ENCODE data around the gene RHOBTB1.

Gene RHOBTB1

GRCh38 chr10:60901561-60902235 is 42.3 kb downstream of the RHOBTB1 start:
- Histone ChIP-seq H3K27ac (ENCODE audit: low read depth, low read length) (no peak overlapping the region), H4K91ac (ENCODE audit: low read depth, low read length) (no peak overlapping the region), H3K9me3 (ENCODE audit: insufficient read depth, low read depth, low read length) (peaks cover under 1% of the 10 kb centered on the region), H2BK5ac (ENCODE audit: low read depth, low read length, poor library complexity) (no peak overlapping the region), H3K23ac (ENCODE audit: low read length) (no peak overlapping the region), H3K4me1 (ENCODE audit: control insufficient read depth in 1 of 2, insufficient read depth in 2 of 2, low read length in 2 of 2) (no peaks in the 10 kb centered on the region), H3K18ac (ENCODE audit: low read length) (no peak overlapping the region), H2BK12ac (ENCODE audit: low read length) (no peak overlapping the region), H3K4me2 (ENCODE audit: low read length) (no peak overlapping the region), H3K14ac (ENCODE audit: low read length) (no peak overlapping the region), H3K79me1 (ENCODE audit: low read length) (no peaks in the 10 kb centered on the region), H3K9ac (ENCODE audit: low read length) (no peak overlapping the region), H3K4me3 (ENCODE audit: low read depth, low read length) (no peak overlapping the region), H2AK5ac (ENCODE audit: low read length) (no peak overlapping the region), H3K79me2 (ENCODE audit: control insufficient read depth, insufficient read depth, low read length, poor library complexity) (no peaks in the 10 kb centered on the region), H3K36me3 (ENCODE audit: control insufficient read depth in 1 of 2, insufficient read depth in 2 of 2, low read length in 2 of 2) (peaks cover 3 to 8% of the 10 kb centered on the region in 2 experiments), H3K4ac (ENCODE audit: low read depth, low read length) (no peak overlapping the region), H3K27me3 (ENCODE audit: insufficient read depth, low read length) (no peaks in the 10 kb centered on the region), H2BK120ac (ENCODE audit: insufficient read depth, low read length, poor library complexity) (no peak overlapping the region), H4K8ac (ENCODE audit: low read depth, low read length) (no peak overlapping the region), H4K12ac (ENCODE audit: low read depth, low read length) (no peak overlapping the region), H2AFZ (ENCODE audit: insufficient read depth, low read length, poor library complexity) (no peak overlapping the region)
- WGBS (ENCODE audit: extremely low coverage, insufficient coverage, insufficient read length) = no CpG with 5 or more reads among the region's 6 CpGs
- no peak for DNase-seq

- Histone ChIP-seq H4K12ac (ENCODE audit: low read depth, low read length) (no peak overlapping the region), H3K9ac (ENCODE audit: low read length) (no peak overlapping the region), H3K27ac (ENCODE audit: low read depth, low read length) (no peak overlapping the region), H2AFZ (ENCODE audit: insufficient read depth, low read length, poor library complexity) (no peak overlapping the region), H4K8ac (ENCODE audit: low read depth, low read length) (no peak overlapping the region), H3K79me2 (ENCODE audit: control insufficient read depth, insufficient read depth, low read length, poor library complexity) (no peaks in the 10 kb centered on the region), H3K14ac (ENCODE audit: low read length) (no peak overlapping the region), H4K91ac (ENCODE audit: low read depth, low read length) (no peak overlapping the region), H2AK5ac (ENCODE audit: low read length) (no peak overlapping the region), H2BK5ac (ENCODE audit: low read depth, low read length, poor library complexity) (no peak overlapping the region), H3K4me1 (ENCODE audit: control insufficient read depth in 1 of 2, insufficient read depth in 2 of 2, low read length in 2 of 2) (no peaks in the 10 kb centered on the region), H3K23ac (ENCODE audit: low read length) (no peak overlapping the region), H3K27me3 (ENCODE audit: insufficient read depth, low read length) (no peaks in the 10 kb centered on the region), H3K9me3 (ENCODE audit: insufficient read depth, low read depth, low read length) (no peaks in the 10 kb centered on the region), H3K18ac (ENCODE audit: low read length) (no peak overlapping the region), H3K4me3 (ENCODE audit: low read depth, low read length) (no peak overlapping the region), H3K4ac (ENCODE audit: low read depth, low read length) (no peak overlapping the region), H2BK120ac (ENCODE audit: insufficient read depth, low read length, poor library complexity) (no peak overlapping the region), H3K36me3 (ENCODE audit: control insufficient read depth in 1 of 2, insufficient read depth in 2 of 2, low read length in 2 of 2) (peaks cover 0 to 4% of the 10 kb centered on the region in 2 experiments), H2BK12ac (ENCODE audit: low read length) (no peak overlapping the region), H3K79me1 (ENCODE audit: low read length) (no peaks in the 10 kb centered on the region), H3K4me2 (ENCODE audit: low read length) (no peak overlapping the region)
- no peak for DNase-seq
- no CpG with 5 or more reads among the region's 7 CpGs for WGBS (ENCODE audit: extremely low coverage, insufficient coverage, insufficient read length)
Observed at GRCh38 chr10:60899266-60899665, 44.7 kb downstream of the RHOBTB1 start.

- Histone ChIP-seq H3K9me3 (ENCODE audit: insufficient read depth, low read depth, low read length) (no peaks in the 10 kb centered on the region), H3K18ac (ENCODE audit: low read length) (no peak overlapping the region), H3K4me1 (ENCODE audit: control insufficient read depth in 1 of 2, insufficient read depth in 2 of 2, low read length in 2 of 2) (no peaks in the 10 kb centered on the region), H3K4ac (ENCODE audit: low read depth, low read length) (no peak overlapping the region), H3K79me1 (ENCODE audit: low read length) (no peaks in the 10 kb centered on the region), H3K4me2 (ENCODE audit: low read length) (no peak overlapping the region), H3K9ac (ENCODE audit: low read length) (no peak overlapping the region), H4K8ac (ENCODE audit: low read depth, low read length) (no peak overlapping the region), H3K14ac (ENCODE audit: low read length) (no peak overlapping the region), H2AFZ (ENCODE audit: insufficient read depth, low read length, poor library complexity) (no peak overlapping the region), H3K79me2 (ENCODE audit: control insufficient read depth, insufficient read depth, low read length, poor library complexity) (no peaks in the 10 kb centered on the region), H4K91ac (ENCODE audit: low read depth, low read length) (no peak overlapping the region), H3K36me3 (ENCODE audit: control insufficient read depth in 1 of 2, insufficient read depth in 2 of 2, low read length in 2 of 2) (peaks cover 0 to 4% of the 10 kb centered on the region in 2 experiments), H4K12ac (ENCODE audit: low read depth, low read length) (no peak overlapping the region), H2BK5ac (ENCODE audit: low read depth, low read length, poor library complexity) (no peak overlapping the region), H2AK5ac (ENCODE audit: low read length) (no peak overlapping the region), H3K23ac (ENCODE audit: low read length) (no peak overlapping the region), H2BK120ac (ENCODE audit: insufficient read depth, low read length, poor library complexity) (no peak overlapping the region), H2BK12ac (ENCODE audit: low read length) (no peak overlapping the region), H3K4me3 (ENCODE audit: low read depth, low read length) (no peak overlapping the region), H3K27me3 (ENCODE audit: insufficient read depth, low read length) (no peaks in the 10 kb centered on the region), H3K27ac (ENCODE audit: low read depth, low read length) (no peak overlapping the region)
- no CpG with 5 or more reads among the region's 5 CpGs for WGBS (ENCODE audit: extremely low coverage, insufficient coverage, insufficient read length)
- DNase-seq = peak in 1 of 2 donors; percentile 10
Observed at GRCh38 chr10:60898321-60898720, 45.7 kb downstream of the RHOBTB1 start.

- H3K27ac ChIP-seq (ENCODE audit: low read depth, low read length) = no peak overlapping the region
- no peaks in the 10 kb centered on the region for H3K9me3 ChIP-seq (ENCODE audit: insufficient read depth, low read depth, low read length)
- no peak overlapping the region for H2AK5ac ChIP-seq (ENCODE audit: low read length)
- no CpG with 5 or more reads among the region's 2 CpGs for WGBS (ENCODE audit: extremely low coverage, insufficient coverage, insufficient read length)
- H4K8ac ChIP-seq (ENCODE audit: low read depth, low read length) = no peak overlapping the region
- no peak overlapping the region for H4K91ac ChIP-seq (ENCODE audit: low read depth, low read length)
- no peaks in the 10 kb centered on the region for H3K79me2 ChIP-seq (ENCODE audit: control insufficient read depth, insufficient read depth, low read length, poor library complexity)
- H3K27me3 ChIP-seq (ENCODE audit: insufficient read depth, low read length) = no peaks in the 10 kb centered on the region
- H3K4me2 ChIP-seq (ENCODE audit: low read length) = no peak overlapping the region
- H3K36me3 ChIP-seq (ENCODE audit: control insufficient read depth in 1 of 2, insufficient read depth in 2 of 2, low read length in 2 of 2) = peaks cover 0 to 2% of the 10 kb centered on the region in 2 experiments
- H3K4me1 ChIP-seq (ENCODE audit: control insufficient read depth in 1 of 2, insufficient read depth in 2 of 2, low read length in 2 of 2) = no peaks in the 10 kb centered on the region
- H3K14ac ChIP-seq (ENCODE audit: low read length) = no peak overlapping the region
- no peak overlapping the region for H3K4ac ChIP-seq (ENCODE audit: low read depth, low read length)
- H2AFZ ChIP-seq (ENCODE audit: insufficient read depth, low read length, poor library complexity) = no peak overlapping the region
- no peak overlapping the region for H3K9ac ChIP-seq (ENCODE audit: low read length)
- H3K23ac ChIP-seq (ENCODE audit: low read length) = no peak overlapping the region
- H3K4me3 ChIP-seq (ENCODE audit: low read depth, low read length) = no peak overlapping the region
- H2BK5ac ChIP-seq (ENCODE audit: low read depth, low read length, poor library complexity) = no peak overlapping the region
- H3K79me1 ChIP-seq (ENCODE audit: low read length) = no peaks in the 10 kb centered on the region
- no peak overlapping the region for H2BK120ac ChIP-seq (ENCODE audit: insufficient read depth, low read length, poor library complexity)
- no peak for DNase-seq
- H4K12ac ChIP-seq (ENCODE audit: low read depth, low read length) = no peak overlapping the region
- H3K18ac ChIP-seq (ENCODE audit: low read length) = no peak overlapping the region
- H2BK12ac ChIP-seq (ENCODE audit: low read length) = no peak overlapping the region
Observed at GRCh38 chr10:60896810-60897209, 47.2 kb downstream of the RHOBTB1 start.
